ENCODE measurements around the gene UBE2M. TPM values are rescaled to one million over a fixed set of nuclear protein-coding genes. Genes with fewer than 3 reads are reported as not detected.

Gene UBE2M
- polyA plus RNA-seq, 1 experiment: 66.6 TPM

GRCh38 chr19:58569943-58570670 is 11.7 kb upstream of the UBE2M start:
- POLR2A ChIA-PET: no interaction called here
- DNase-seq (ENCODE audit: low read depth): no peak
- Histone ChIP-seq H3K27me3 (ENCODE audit: control insufficient read depth, insufficient read depth, low read length) (no peaks in the 10 kb centered on the region), H3K36me3 (ENCODE audit: control insufficient read depth, insufficient read depth, low read length) (peaks cover 16% of the 10 kb centered on the region), H3K4me3 (ENCODE audit: low read depth, low read length) (no peak overlapping the region)
- CTCF ChIA-PET: no interaction called here
- no peak for TF ChIP-seq CTCF (IDR thresholded peaks at IDR 0.05; ENCODE audit: insufficient read depth, low read depth, low read length)

- POLR2A ChIA-PET: no interaction called here
- Histone ChIP-seq H3K4me3 (ENCODE audit: low read depth, low read length) (no peak overlapping the region), H3K27me3 (ENCODE audit: control insufficient read depth, insufficient read depth, low read length) (no peaks in the 10 kb centered on the region), H3K36me3 (ENCODE audit: control insufficient read depth, insufficient read depth, low read length) (peaks cover 16% of the 10 kb centered on the region)
- no peak for TF ChIP-seq CTCF (IDR thresholded peaks at IDR 0.05; ENCODE audit: insufficient read depth, low read depth, low read length)
- no peak for DNase-seq (ENCODE audit: low read depth)
- CTCF ChIA-PET: interaction anchor here (1.4 kb wide), 1 partner anchor 50 kb away, joined by 3 read pairs; the partner anchor contains the start of gene ZBTB45
These were observed 11.0 kb upstream of the UBE2M start for GRCh38 chr19:58569191-58569942.

- no peak for TF ChIP-seq CTCF (IDR thresholded peaks at IDR 0.05; ENCODE audit: insufficient read depth, low read depth, low read length)
- CTCF ChIA-PET: interaction anchor here (1.4 kb wide), 1 partner anchor 49 kb away, joined by 3 read pairs; the partner anchor contains the start of gene ZBTB45
- POLR2A ChIA-PET: no interaction called here
- DNase-seq (ENCODE audit: low read depth): no peak
- Histone ChIP-seq H3K4me3 (ENCODE audit: low read depth, low read length) (no peak overlapping the region), H3K27me3 (ENCODE audit: control insufficient read depth, insufficient read depth, low read length) (no peaks in the 10 kb centered on the region), H3K36me3 (ENCODE audit: control insufficient read depth, insufficient read depth, low read length) (peaks cover 16% of the 10 kb centered on the region)
These were observed 10.2 kb upstream of the UBE2M start for GRCh38 chr19:58568453-58569130.

GRCh38 chr19:58566989-58567388 is 8.6 kb upstream of the UBE2M start:
- Histone ChIP-seq H3K27me3 (ENCODE audit: control insufficient read depth, insufficient read depth, low read length) (no peaks in the 10 kb centered on the region), H3K36me3 (ENCODE audit: control insufficient read depth, insufficient read depth, low read length) (peaks cover 16% of the 10 kb centered on the region), H3K4me3 (ENCODE audit: low read depth, low read length) (no peak overlapping the region)
- no peak for DNase-seq (ENCODE audit: low read depth)
- TF ChIP-seq CTCF (IDR thresholded peaks at IDR 0.05; ENCODE audit: insufficient read depth, low read depth, low read length): no peak
- POLR2A ChIA-PET: no interaction called here
- CTCF ChIA-PET: interaction anchor here (1.0 kb wide), 1 partner anchor 48 kb away, joined by 4 read pairs; the partner anchor contains the start of gene ZBTB45

GRCh38 chr19:58563823-58564222 is 5.4 kb upstream of the UBE2M start:
- ChIA-PET POLR2A (no interaction called here), CTCF (no interaction called here)
- DNase-seq (ENCODE audit: low read depth): no peak
- no peak overlapping the region for H3K4me3 ChIP-seq (ENCODE audit: low read depth, low read length)
- TF ChIP-seq CTCF (IDR thresholded peaks at IDR 0.05; ENCODE audit: insufficient read depth, low read depth, low read length): no peak
- peaks cover 3% of the 10 kb centered on the region for H3K36me3 ChIP-seq (ENCODE audit: control insufficient read depth, insufficient read depth, low read length)
- no peaks in the 10 kb centered on the region for H3K27me3 ChIP-seq (ENCODE audit: control insufficient read depth, insufficient read depth, low read length)

Measured in BJ (cell line).